K562 (cell line): ENCODE results near the gene KCNAB1. TPM values are rescaled to one million over a fixed set of nuclear protein-coding genes. Genes with fewer than 3 reads are reported as not detected.

Experiments
- ATAC-seq: fragments of 200-7000 bp; cut with Tn5 transposase; 3 replicates; pipeline ENCODE4 v1.9.1; 2020; ENCODE audit warnings: moderate library complexity
- BruUV-seq: library from RNA; stranded (reverse); fragments of 400-500 nt; replicated peaks from 2 replicates; lab custom pipeline; 2021; lab: Mats Ljungman, UMichigan
- CTCF ChIA-PET: fragments of 300-600 bp; formaldehyde crosslinking; extraction: SDS; loops from one replicate; lab custom pipeline; 2021; ENCODE audit warnings: low intra/inter-chr PET ratio; lab: Yijun Ruan, JAX
- POLR2A ChIA-PET: fragments of 300-600, 350-650 bp; sonication (Branson Sonifier 250); formaldehyde crosslinking; extraction: SDS; loops from one replicate; lab custom pipeline; 2021; ENCODE audit warnings: antibody characterized with exemption, inconsistent platforms; lab: Yijun Ruan, JAX
- DNase-seq, 4 experiments: peaks; one replicate each; pipeline versions ENCODE4 v3.0.0 to v3.0.0-alpha.2; 2011 to 2018; ENCODE audit warnings: low spot score in 3 of 4, mixed read lengths in 3 of 4; ENCODE audit errors: extremely low read depth in 1 of 4
- FAIRE-seq: peaks from 2 replicates; lab custom pipeline; 2011; peaks lifted over from hg19 to GRCh38; lab: Jason Lieb, UNC
- H2AFZ ChIP-seq: 2 replicates; pipeline ENCODE4 v1.6.0; 2011; ENCODE audit warnings: low read depth, low read length, control low read depth, inconsistent platforms
- H3K27ac ChIP-seq: fragments of 200-600 bp; 3 replicates; pipeline ENCODE4 v1.8.0; 2011; ENCODE audit warnings: low read depth, mild to moderate bottlenecking, control low read depth, inconsistent platforms, low read length, moderate library complexity, mixed read lengths; ENCODE audit errors: extremely low read depth
- H3K27me3 ChIP-seq, 2 experiments: fragments of 300-600 bp in 1 of 2; 2 replicates in 1 of 2; 3 replicates in 1 of 2; pipeline versions ENCODE4 v1.6.0 to v1.8.0; 2011; ENCODE audit warnings: inconsistent platforms in 2 of 2, low read length in 2 of 2, mild to moderate bottlenecking in 1 of 2, mixed read lengths in 1 of 2, moderate library complexity in 1 of 2; ENCODE audit not compliant: control insufficient read depth in 2 of 2, insufficient read depth in 2 of 2
- H3K36me3 ChIP-seq: fragments of 300-600 bp; 3 replicates; pipeline ENCODE4 v1.8.0; 2011; ENCODE audit warnings: mild to moderate bottlenecking, low read length, inconsistent platforms; ENCODE audit not compliant: control insufficient read depth, insufficient read depth
- H3K4me1 ChIP-seq, 2 experiments: fragments of 200-600 bp in 1 of 2; replicated peaks in 1 of 2; 2 replicates in 1 of 2; 3 replicates in 1 of 2; pipeline versions ENCODE4 v1.5.1 to v1.8.0; 2011; ENCODE audit warnings: inconsistent platforms in 2 of 2, low read length in 2 of 2, mild to moderate bottlenecking in 1 of 2, mixed read lengths in 1 of 2, moderate library complexity in 1 of 2; ENCODE audit not compliant: control insufficient read depth in 2 of 2, insufficient read depth in 2 of 2
- H3K4me2 ChIP-seq: 2 replicates; pipeline ENCODE4 v1.6.1; 2011; ENCODE audit warnings: low read length, control low read depth, inconsistent platforms, mixed read lengths; ENCODE audit not compliant: insufficient read depth
- H3K4me3 ChIP-seq: fragments of 200-600 bp; sonication (generic), shearing (Covaris generic); 2 replicates; pipeline ENCODE4 v1.5.1; 2016; ENCODE audit warnings: control low read depth, inconsistent platforms
- H3K79me2 ChIP-seq: fragments of 200-600 bp; 3 replicates; pipeline ENCODE4 v1.8.0; 2011; ENCODE audit warnings: low read length, inconsistent platforms; ENCODE audit not compliant: control insufficient read depth, insufficient read depth
- H3K9ac ChIP-seq, 2 experiments: 2 replicates each; pipeline versions ENCODE4 v1.6.0 to v1.6.1; 2011; ENCODE audit warnings: low read depth in 2 of 2, low read length in 2 of 2, control low read depth in 1 of 2, inconsistent platforms in 1 of 2, mild to moderate bottlenecking in 1 of 2, mixed read lengths in 1 of 2; ENCODE audit not compliant: insufficient read depth in 1 of 2
- H3K9me1 ChIP-seq: one replicate; pipeline ENCODE4 v1.6.0; 2011; ENCODE audit warnings: inconsistent platforms, mild to moderate bottlenecking, low read length, moderate library complexity; ENCODE audit not compliant: control insufficient read depth, insufficient read depth
- H3K9me3 ChIP-seq: replicated peaks from 2 replicates; pipeline ENCODE4 v1.5.1; 2011; ENCODE audit warnings: low read depth, low read length, inconsistent platforms; ENCODE audit not compliant: control insufficient read depth, insufficient read depth
- H4K20me1 ChIP-seq: replicated peaks from 2 replicates; pipeline ENCODE4 v1.6.1; 2011; ENCODE audit warnings: low read length, inconsistent platforms, mixed read lengths; ENCODE audit not compliant: control insufficient read depth, insufficient read depth
- E4F1 ChIP-seq: fragments of 250-450 bp; sonication (Bioruptor Pico); IDR thresholded peaks from 2 replicates; pipeline ENCODE4 v1.5.0; 2021; ENCODE audit warnings: mild to moderate bottlenecking, borderline replicate concordance
- NR0B1 ChIP-seq: fragments of 450-650 bp; IDR thresholded peaks from one replicate; pipeline ENCODE4 v1.6.1; 2018; ENCODE audit warnings: mild to moderate bottlenecking, moderate library complexity; ENCODE audit not compliant: partially characterized antibody
- POLR2G ChIP-seq: fragments of 200-400 bp; formaldehyde crosslinking; IDR thresholded peaks from 2 replicates; pipeline ENCODE4 v1.6.1; 2017; ENCODE audit warnings: low read depth, mild to moderate bottlenecking, antibody characterized with exemption, low read length, moderate library complexity
- ZBTB49 ChIP-seq: sonication (generic); formaldehyde crosslinking; IDR thresholded peaks from 2 replicates; pipeline ENCODE4 v1.8.0; 2022; ENCODE audit warnings: missing genetic modification reagents, mild to moderate bottlenecking, borderline replicate concordance
- ZNF511 ChIP-seq: sonication (generic); formaldehyde crosslinking; IDR thresholded peaks from 2 replicates; pipeline ENCODE4 v1.8.0; 2022; ENCODE audit warnings: mild to moderate bottlenecking, missing genetic modification reagents
- WGBS: fragments of 100-300 bp; shearing (Covaris generic); methylation state at CpG from one replicate; pipeline ENCODE4 v1.1.6; 2016; ENCODE audit warnings: low coverage, mixed read lengths; ENCODE audit not compliant: insufficient coverage; ENCODE audit errors: missing lambda C conversion rate; 5-methylcytosine and 5-hydroxymethylcytosine counted together
- in situ Hi-C: fragments of 300-500 bp; cut with MboI; formaldehyde crosslinking; loops from 4 replicates; pipeline ENCODE4 v1.15.0; 2018; ENCODE audit warnings: inconsistent platforms, mixed read lengths
- intact Hi-C: fragments of 100-400 bp; cut with micrococcal nuclease; formaldehyde crosslinking; loops from 2 replicates; pipeline ENCODE4 v1.14.2; 2022
- polyA plus RNA-seq, 8 experiments: library from polyadenylated mRNA; depleted of rRNA in 4 of 8; stranded (reverse) in 5 of 8; unstranded in 3 of 8; fragments of >200 nt; fragmentation: Nextera tagmentation in 2 of 8; fragmentation: Illumina TruSeq in 1 of 8; extraction: Ambion mirVana in 2 of 8; extraction: Trizol in 1 of 8; gene quantifications; 2 replicates each; pipeline versions ENCODE4 v1.2.1 to v1.2.3, GENCODE V29; 2011 to 2014; ENCODE audit warnings: inconsistent platforms in 1 of 8, missing spikeins in 1 of 8
- total RNA-seq, 7 experiments: library from RNA; depleted of rRNA in 6 of 7; stranded (reverse); fragments of >200 nt in 6 of 7; fragmentation: Illumina TruSeq in 2 of 7; extraction: Trizol in 2 of 7; gene quantifications; 2 replicates each; pipeline versions ENCODE4 v1.2.1 to v1.2.3, GENCODE V29; 2011 to 2021; ENCODE audit warnings: low replicate concordance in 1 of 7

KCNAB1 gene
- total and polyA plus RNA-seq, 9 of the 15 experiments (the other 6 are each of a cell fraction or from before 2014, with no cell fraction given), result 0.14 to 1.2 (median 0.51) TPM

- H3K4me3 ChIP-seq, result no peak overlapping the region
- H3K36me3 ChIP-seq, result no peaks in the 10 kb centered on the region
- H2AFZ ChIP-seq, result no peak overlapping the region
- H3K79me2 ChIP-seq, result no peaks in the 10 kb centered on the region
- ChIA-PET POLR2A (interaction anchor here (1.5 kb wide), 1 partner anchor 12 kb away, joined by 5 read pairs; no protein-coding TSS in a partner anchor), CTCF (interaction anchor here (0.6 kb wide), 1 partner anchor 687 kb away, joined by 3 read pairs; no protein-coding TSS in a partner anchor)
- H3K4me1 ChIP-seq, result peaks cover 0 to 3% of the 10 kb centered on the region in 2 experiments; a peak in 1 of 5 replicates
- intact Hi-C loops, result no loop called here
- peaks cover 0 to 9% of the 10 kb centered on the region in 2 experiments; a peak in 2 of 5 replicates for H3K27me3 ChIP-seq
- no peak overlapping the region for H3K9ac ChIP-seq
- no peaks in the 10 kb centered on the region for H3K9me3 ChIP-seq
- no peaks in the 10 kb centered on the region for H4K20me1 ChIP-seq
- WGBS, result 0% methylated on average over 3 of the region's 3 CpGs
- H3K4me2 ChIP-seq, result no peak overlapping the region
- FAIRE-seq (no peak), DNase-seq (no peak), ATAC-seq (no peak)
- H3K27ac ChIP-seq, result no peak overlapping the region
- BruUV-seq, result no TSS peak
- TF ChIP-seq POLR2G (no peak), ZBTB49 (no peak), E4F1 (no peak), NR0B1 (no peak), ZNF511 (no peak)
- in situ Hi-C loops, result no loop called here
- H3K9me1 ChIP-seq, result no peaks in the 10 kb centered on the region
Observed at GRCh38 chr3:156090126-156090525, 30.3 kb upstream of the KCNAB1 start.
